HL-60 (cell line): ENCODE data around the gene TMEM151A.

ENCODE experiments used
- CTCF ChIP-seq: IDR thresholded peaks from one replicate; pipeline ENCODE4 v1.5.1; 2011; ENCODE audit warnings: low read length, control low read depth, inconsistent platforms; ENCODE audit not compliant: insufficient read depth
- GABPA ChIP-seq: IDR thresholded peaks from 2 replicates; pipeline ENCODE4 v1.6.1; 2012; ENCODE audit warnings: low read depth
- REST ChIP-seq: IDR thresholded peaks from 2 replicates; pipeline ENCODE4 v1.6.1; 2012; ENCODE audit warnings: low read depth; ENCODE audit not compliant: insufficient replicate concordance

GRCh38 chr11:66248903-66249302 lies 42.8 kb upstream of the TMEM151A start:
- TF ChIP-seq CTCF (no peak), REST (no peak), GABPA (no peak)
